IMR-90 (cell line): ENCODE results near the gene KMT2C. TPM values are rescaled to one million over a fixed set of nuclear protein-coding genes. Genes with fewer than 3 reads are reported as not detected.

ENCODE experiments used
- ATAC-seq: fragments of 200-7000 bp; cut with Tn5 transposase; 2 replicates; pipeline ENCODE4 v1.9.1; 2020; ENCODE audit warnings: low read depth, mild to moderate bottlenecking, moderate library complexity
- BruUV-seq: library from RNA; stranded (reverse); fragments of 400-500 nt; replicated peaks from 2 replicates; lab custom pipeline; 2021; lab: Mats Ljungman, UMichigan
- CTCF ChIA-PET: fragments of 300-600 bp; formaldehyde crosslinking; extraction: SDS; loops from one replicate; lab custom pipeline; 2021; ENCODE audit warnings: antibody characterized with exemption; lab: Yijun Ruan, JAX
- POLR2A ChIA-PET: fragments of 300-600 bp; sonication (Branson Sonifier 250); formaldehyde crosslinking; loops from one replicate; lab custom pipeline; 2022; ENCODE audit warnings: antibody characterized with exemption; ENCODE audit not compliant: unreplicated experiment; lab: Charles Lee
- DNase-seq: peaks from one replicate; pipeline ENCODE4 v3.0.0; 2013
- H2AFZ ChIP-seq: replicated peaks from 2 replicates; pipeline ENCODE3; 2013; ENCODE audit warnings: low read length, mild to moderate bottlenecking; ENCODE audit not compliant: poor library complexity
- H2AK5ac ChIP-seq: 2 replicates; pipeline ENCODE4 v1.6.1; 2013; ENCODE audit warnings: low read depth, low read length, inconsistent platforms
- H2AK9ac ChIP-seq: replicated peaks from 2 replicates; pipeline ENCODE3; 2013; ENCODE audit warnings: mild to moderate bottlenecking, low read depth, low read length, moderate library complexity; ENCODE audit not compliant: poor library complexity
- H2BK120ac ChIP-seq: 2 replicates; pipeline ENCODE4 v1.6.1; 2013; ENCODE audit warnings: low read depth, low read length, inconsistent platforms
- H2BK15ac ChIP-seq: 3 replicates; pipeline ENCODE4 v1.6.1; 2013; ENCODE audit warnings: low read depth, low read length, inconsistent platforms
- H2BK20ac ChIP-seq: 2 replicates; pipeline ENCODE4 v1.6.1; 2013; ENCODE audit warnings: low read depth, mild to moderate bottlenecking, inconsistent platforms, low read length, moderate library complexity
- H2BK5ac ChIP-seq: 2 replicates; pipeline ENCODE4 v1.6.1; 2013; ENCODE audit warnings: mild to moderate bottlenecking, low read depth, low read length, inconsistent platforms; ENCODE audit not compliant: poor library complexity, severe bottlenecking
- H3K14ac ChIP-seq: replicated peaks from 2 replicates; pipeline ENCODE4 v1.6.1; 2013; ENCODE audit warnings: low read depth, low read length, inconsistent platforms
- H3K18ac ChIP-seq: 2 replicates; pipeline ENCODE4 v1.6.1; 2013; ENCODE audit warnings: low read depth, low read length, control low read depth
- H3K23ac ChIP-seq: 2 replicates; pipeline ENCODE4 v1.6.1; 2013; ENCODE audit warnings: low read depth, low read length, inconsistent platforms
- H3K27ac ChIP-seq: 2 replicates; pipeline ENCODE4 v1.5.1; 2013; ENCODE audit warnings: mild to moderate bottlenecking, control low read depth, low read length; ENCODE audit not compliant: insufficient read depth
- H3K27me3 ChIP-seq: 2 replicates; pipeline ENCODE4 v1.6.1; 2013; ENCODE audit warnings: low read length; ENCODE audit not compliant: control insufficient read depth, insufficient read depth
- H3K36me3 ChIP-seq: 2 replicates; pipeline ENCODE4 v1.6.1; 2013; ENCODE audit warnings: low read length, mixed read lengths; ENCODE audit not compliant: control insufficient read depth, insufficient read depth
- H3K4ac ChIP-seq: 2 replicates; pipeline ENCODE4 v1.6.1; 2013; ENCODE audit warnings: low read depth, low read length, inconsistent platforms
- H3K4me1 ChIP-seq: 2 replicates; pipeline ENCODE4 v1.6.1; 2013; ENCODE audit warnings: low read length, mixed read lengths; ENCODE audit not compliant: control insufficient read depth, insufficient read depth
- H3K4me2 ChIP-seq: 2 replicates; pipeline ENCODE4 v1.6.1; 2013; ENCODE audit warnings: low read depth, mild to moderate bottlenecking, control low read depth, low read length, moderate library complexity
- H3K4me3 ChIP-seq: 2 replicates; pipeline ENCODE4 v1.5.1; 2013; ENCODE audit warnings: low read depth, mild to moderate bottlenecking, control low read depth, low read length, moderate library complexity; ENCODE audit not compliant: insufficient read depth
- H3K56ac ChIP-seq: 2 replicates; pipeline ENCODE4 v1.6.1; 2013; ENCODE audit warnings: low read length, inconsistent platforms; ENCODE audit not compliant: insufficient read depth; ENCODE audit errors: extremely low read depth
- H3K79me1 ChIP-seq, 2 experiments: 2 replicates each; pipeline ENCODE4 v1.6.1; 2013; ENCODE audit warnings: low read length in 2 of 2, inconsistent platforms in 1 of 2, low read depth in 1 of 2
- H3K9ac ChIP-seq: 2 replicates; pipeline ENCODE4 v1.6.1; 2013; ENCODE audit warnings: low read depth, low read length, control low read depth
- H3K9me1 ChIP-seq: 2 replicates; pipeline ENCODE4 v1.6.1; 2013; ENCODE audit warnings: low read length, inconsistent platforms; ENCODE audit not compliant: insufficient read depth
- H3K9me3 ChIP-seq: 2 replicates; pipeline ENCODE4 v1.6.1; 2013; ENCODE audit warnings: low read length; ENCODE audit not compliant: control insufficient read depth, insufficient read depth
- H4K20me1 ChIP-seq: 2 replicates; pipeline ENCODE4 v1.6.1; 2013; ENCODE audit warnings: low read length, inconsistent platforms; ENCODE audit not compliant: insufficient read depth
- H4K5ac ChIP-seq: 2 replicates; pipeline ENCODE4 v1.6.1; 2013; ENCODE audit warnings: mild to moderate bottlenecking, low read depth, low read length, control low read depth
- H4K8ac ChIP-seq, 2 experiments: 2 replicates each; pipeline ENCODE4 v1.6.1; 2013; ENCODE audit warnings: low read depth in 2 of 2, low read length in 2 of 2, control low read depth in 1 of 2, inconsistent platforms in 1 of 2
- H4K91ac ChIP-seq: 2 replicates; pipeline ENCODE4 v1.6.1; 2013; ENCODE audit warnings: low read depth, low read length, inconsistent platforms; ENCODE audit not compliant: insufficient read depth
- CEBPB ChIP-seq: IDR thresholded peaks from 2 replicates; pipeline ENCODE4 v1.6.1; 2012; ENCODE audit warnings: low read depth, low read length, improper control_type of control experiment
- RAD21 ChIP-seq: IDR thresholded peaks from 2 replicates; pipeline ENCODE4 v1.6.1; 2012; ENCODE audit warnings: low read length, improper control_type of control experiment
- RFX5 ChIP-seq: IDR thresholded peaks from 2 replicates; pipeline ENCODE4 v1.8.0; 2012; ENCODE audit warnings: low read depth, mild to moderate bottlenecking, low read length, moderate library complexity
- USF2 ChIP-seq: fragments of 150-350 bp; IDR thresholded peaks from 2 replicates; pipeline ENCODE4 v1.6.1; 2017; ENCODE audit warnings: mild to moderate bottlenecking, antibody characterized with exemption, low read length, low read depth
- whole genome bisulfite sequencing, 2 experiments: methylation state at CpG; one replicate each; pipeline versions ENCODE4 v1.1.5 to v1.1.7; 2013; ENCODE audit warnings: missing lambda C conversion rate in 2 of 2; ENCODE audit not compliant: insufficient read length in 1 of 2; ENCODE audit errors: extremely low coverage in 2 of 2; 5-methylcytosine and 5-hydroxymethylcytosine counted together
- dilution Hi-C: fragments of 300-500 bp; cut with HindIII; formaldehyde crosslinking; loops from one replicate; pipeline ENCODE4 v1.14.3; 2018; ENCODE audit warnings: low sequenced_read_pairs; ENCODE audit not compliant: unreplicated experiment
- in situ Hi-C: fragments of 300-500 bp; cut with MboI; formaldehyde crosslinking; loops from 3 replicates; pipeline ENCODE4 v1.14.3; 2019; ENCODE audit warnings: low sequenced_read_pairs, inconsistent platforms, mixed read lengths
- intact Hi-C: fragments of 100-400 bp; cut with micrococcal nuclease; formaldehyde crosslinking; loops from 2 replicates; pipeline ENCODE4 v1.10.0; 2022
- polyA plus RNA-seq, 3 experiments: library from polyadenylated mRNA; depleted of rRNA; stranded (reverse); fragments of >200 nt; gene quantifications; 2 replicates each; pipeline ENCODE4 v1.2.3, GENCODE V29; 2012; ENCODE audit warnings: low replicate concordance in 1 of 3
- total RNA-seq: library from RNA; depleted of rRNA; stranded (reverse); fragments of >200 nt; gene quantifications from 2 replicates; pipeline ENCODE4 v1.2.3, GENCODE V29; 2012

Gene KMT2C
- total and polyA plus RNA-seq, 2 of the 4 experiments (the other 2 are of a cell fraction) = 8.0 to 23.3 TPM

GRCh38 chr7:152128741-152129461, 306.9 kb downstream of the KMT2C start:
- dilution Hi-C loops (no loop called here), intact Hi-C loops (no loop called here), in situ Hi-C loops (no loop called here)
- WGBS, 2 experiments = 99% methylated on average over 21 of the region's 60 CpGs; no CpG with 5 or more reads in 1 of the 2 experiments
- H3K27me3 ChIP-seq = no peaks in the 10 kb centered on the region
- no peak overlapping the region for H3K4me2 ChIP-seq
- H3K4me1 ChIP-seq = no peaks in the 10 kb centered on the region
- H2AK9ac ChIP-seq = no peak overlapping the region
- H3K14ac ChIP-seq = no peak overlapping the region
- no peak overlapping the region for H4K91ac ChIP-seq
- H4K5ac ChIP-seq = no peak overlapping the region
- H2BK20ac ChIP-seq = no peak overlapping the region
- H3K9me1 ChIP-seq = no peaks in the 10 kb centered on the region
- no peak overlapping the region for H3K9ac ChIP-seq
- no peak for DNase-seq
- BruUV-seq = no TSS peak
- no peaks in the 10 kb centered on the region; the same call in 1 of the 2 replicates for H3K9me3 ChIP-seq
- H2BK15ac ChIP-seq = no peak overlapping the region
- no peak overlapping the region for H2AK5ac ChIP-seq
- 0 out of 2 replicates have a peak, but pooled peaks cover 3% of the 10 kb centered on the region for H4K20me1 ChIP-seq
- H3K4ac ChIP-seq = no peak overlapping the region
- H3K56ac ChIP-seq = no peak overlapping the region
- ChIA-PET CTCF (no interaction called here), POLR2A (no interaction called here)
- no peak overlapping the region for H3K18ac ChIP-seq
- no peak overlapping the region for H3K23ac ChIP-seq
- TF ChIP-seq RFX5 (no peak), RAD21 (no peak), USF2 (no peak), CEBPB (no peak)
- H3K4me3 ChIP-seq = no peak overlapping the region
- no peak overlapping the region for H2AFZ ChIP-seq
- ATAC-seq = no peak
- no peaks in the 10 kb centered on the region; a peak in 1 of 4 replicates for H3K79me1 ChIP-seq
- H3K27ac ChIP-seq = no peak overlapping the region
- no peak overlapping the region for H2BK5ac ChIP-seq
- no peak overlapping the region for H2BK120ac ChIP-seq
- H3K36me3 ChIP-seq = peaks cover 52% of the 10 kb centered on the region
- H4K8ac ChIP-seq = no peak overlapping the region
